ENCODE data around the gene DGKH.

The DGKH gene

DNA sequence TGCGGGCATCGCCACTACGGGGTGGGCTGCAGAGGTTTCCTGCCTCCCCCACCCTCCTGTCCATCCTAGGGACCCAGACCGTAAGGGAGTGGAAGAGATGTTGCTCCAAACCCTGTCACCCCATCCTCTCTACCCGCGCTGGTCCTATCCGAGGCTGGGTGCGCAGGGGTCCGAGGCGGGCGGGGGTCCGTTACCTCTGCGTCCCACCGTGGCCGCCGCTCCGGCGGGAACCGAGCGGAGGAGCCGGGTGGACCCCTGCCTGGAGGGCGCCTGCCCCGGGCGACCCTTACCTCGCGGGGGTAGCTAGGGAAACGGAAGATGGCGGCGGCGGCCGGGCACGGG is at the start of gene DGKH:
TSS of gene DGKH (plus strand) at position 307 of the 342 bp plus-strand sequence. CDS start 126 bp downstream, outside the sequence.
- no peak for TF ChIP-seq CTCF (IDR thresholded peaks at IDR 0.05; ENCODE audit: low read length)
- no peak for TF ChIP-seq EZH2 (optimal IDR thresholded peaks at IDR 0.05; ENCODE audit: low read depth, low read length)
- no peak for TF ChIP-seq EZH2phosphoT487 (IDR thresholded peaks at IDR 0.05; ENCODE audit: low read length)
- no peaks in the 10 kb centered on the region for H3K9me3 ChIP-seq (replicated peaks; ENCODE audit: insufficient read depth, low read length)
- peak within 1 kb of the TSS; percentile 66 for H3K4me3 ChIP-seq (ENCODE audit: low read length)
- H3K79me2 ChIP-seq (ENCODE audit: low read length): no peaks in the 10 kb centered on the region
- no peaks in the 10 kb centered on the region for H3K9me2 ChIP-seq (replicated peaks; ENCODE audit: insufficient read depth, low read length)
- no peak for DNase-seq
- H3K4me2 ChIP-seq (ENCODE audit: low read depth, low read length): peak within 1 kb of the TSS; percentile 74
- no peak within 1 kb of the TSS for H3K27ac ChIP-seq (ENCODE audit: low read length)
- no peaks in the 10 kb centered on the region for H3K36me3 ChIP-seq (replicated peaks; ENCODE audit: insufficient read depth, low read length)
- H4K20me1 ChIP-seq (ENCODE audit: insufficient read depth, low read length): no peaks in the 10 kb centered on the region
- H3F3A ChIP-seq (ENCODE audit: insufficient read depth, low read length): no peaks in the 10 kb centered on the region
- no peaks in the 10 kb centered on the region for H3K4me1 ChIP-seq (ENCODE audit: low read length)
- peak within 1 kb of the TSS; percentile 46; the same call in 1 of the 2 replicates for H3K9ac ChIP-seq (ENCODE audit: low read length)
- no peaks in the 10 kb centered on the region for H3K27me3 ChIP-seq (replicated peaks; ENCODE audit: insufficient read depth, low read length)
- H2AFZ ChIP-seq (ENCODE audit: low read length): peak within 1 kb of the TSS; percentile 63

DNA sequence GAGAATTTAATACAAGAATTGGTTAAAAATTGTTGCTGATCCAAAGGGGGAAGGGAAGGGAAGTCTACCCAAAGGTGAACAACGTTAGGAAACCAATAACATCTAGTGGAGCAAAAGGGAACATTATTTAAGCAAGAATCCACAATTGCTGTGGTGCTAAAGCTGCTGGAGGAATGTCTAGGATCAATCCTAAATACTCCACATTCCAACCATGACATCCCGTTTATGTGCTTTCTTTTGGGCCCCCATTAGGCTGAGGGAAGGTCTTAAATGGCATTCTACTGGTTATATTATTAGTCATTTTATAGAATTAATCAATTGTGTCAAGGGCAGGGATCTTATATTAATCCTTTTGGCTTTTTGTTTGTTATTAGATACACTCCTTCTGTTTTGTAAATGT is 47.6 kb upstream of the DGKH start:
- no peaks in the 10 kb centered on the region for H3F3A ChIP-seq (ENCODE audit: insufficient read depth, low read length)
- H3K4me3 ChIP-seq (ENCODE audit: low read length): no peak overlapping the region
- DNase-seq: no peak
- TF ChIP-seq CTCF (IDR thresholded peaks at IDR 0.05; ENCODE audit: low read length) (no peak), EZH2phosphoT487 (IDR thresholded peaks at IDR 0.05; ENCODE audit: low read length) (no peak), EZH2 (optimal IDR thresholded peaks at IDR 0.05; ENCODE audit: low read depth, low read length) (no peak)
- no peaks in the 10 kb centered on the region for H3K79me2 ChIP-seq (ENCODE audit: low read length)
- no peaks in the 10 kb centered on the region for H4K20me1 ChIP-seq (ENCODE audit: insufficient read depth, low read length)
- no peaks in the 10 kb centered on the region for H3K36me3 ChIP-seq (replicated peaks; ENCODE audit: insufficient read depth, low read length)
- no peaks in the 10 kb centered on the region for H3K4me1 ChIP-seq (ENCODE audit: low read length)
- H3K4me2 ChIP-seq (ENCODE audit: low read depth, low read length): no peak overlapping the region
- no peaks in the 10 kb centered on the region for H3K9me3 ChIP-seq (replicated peaks; ENCODE audit: insufficient read depth, low read length)
- no peaks in the 10 kb centered on the region for H3K27me3 ChIP-seq (replicated peaks; ENCODE audit: insufficient read depth, low read length)
- no peak overlapping the region for H3K9ac ChIP-seq (ENCODE audit: low read length)
- H3K9me2 ChIP-seq (replicated peaks; ENCODE audit: insufficient read depth, low read length): no peaks in the 10 kb centered on the region
- H2AFZ ChIP-seq (ENCODE audit: low read length): no peak overlapping the region
- H3K27ac ChIP-seq (ENCODE audit: low read length): no peak overlapping the region

GRCh38 chr13:42001580-42001979 is 46.9 kb upstream of the DGKH start:
- H2AFZ ChIP-seq (ENCODE audit: low read length): no peak overlapping the region

More at GRCh38 chr13:42001580-42001979, 46.9 kb upstream of the DGKH start:
- H4K20me1 ChIP-seq (ENCODE audit: insufficient read depth, low read length): no peaks in the 10 kb centered on the region
- no peak overlapping the region for H3K27ac ChIP-seq (ENCODE audit: low read length)
- H3K9me3 ChIP-seq (replicated peaks; ENCODE audit: insufficient read depth, low read length): no peaks in the 10 kb centered on the region
- no peak overlapping the region for H3K9ac ChIP-seq (ENCODE audit: low read length)
- no peak overlapping the region for H3K4me2 ChIP-seq (ENCODE audit: low read depth, low read length)
- H3K4me1 ChIP-seq (ENCODE audit: low read length): no peaks in the 10 kb centered on the region
- no peak for TF ChIP-seq EZH2phosphoT487 (IDR thresholded peaks at IDR 0.05; ENCODE audit: low read length)
- TF ChIP-seq CTCF (IDR thresholded peaks at IDR 0.05; ENCODE audit: low read length): no peak
- no peak for TF ChIP-seq EZH2 (optimal IDR thresholded peaks at IDR 0.05; ENCODE audit: low read depth, low read length)
- no peaks in the 10 kb centered on the region for H3K79me2 ChIP-seq (ENCODE audit: low read length)
- H3K9me2 ChIP-seq (replicated peaks; ENCODE audit: insufficient read depth, low read length): no peaks in the 10 kb centered on the region
- no peak for DNase-seq
- H3K4me3 ChIP-seq (ENCODE audit: low read length): no peak overlapping the region
- no peaks in the 10 kb centered on the region for H3K27me3 ChIP-seq (replicated peaks; ENCODE audit: insufficient read depth, low read length)
- H3K36me3 ChIP-seq (replicated peaks; ENCODE audit: insufficient read depth, low read length): no peaks in the 10 kb centered on the region
- no peaks in the 10 kb centered on the region for H3F3A ChIP-seq (ENCODE audit: insufficient read depth, low read length)
